ENCODE measurements around the gene ASB10.

The ASB10 gene

DNA sequence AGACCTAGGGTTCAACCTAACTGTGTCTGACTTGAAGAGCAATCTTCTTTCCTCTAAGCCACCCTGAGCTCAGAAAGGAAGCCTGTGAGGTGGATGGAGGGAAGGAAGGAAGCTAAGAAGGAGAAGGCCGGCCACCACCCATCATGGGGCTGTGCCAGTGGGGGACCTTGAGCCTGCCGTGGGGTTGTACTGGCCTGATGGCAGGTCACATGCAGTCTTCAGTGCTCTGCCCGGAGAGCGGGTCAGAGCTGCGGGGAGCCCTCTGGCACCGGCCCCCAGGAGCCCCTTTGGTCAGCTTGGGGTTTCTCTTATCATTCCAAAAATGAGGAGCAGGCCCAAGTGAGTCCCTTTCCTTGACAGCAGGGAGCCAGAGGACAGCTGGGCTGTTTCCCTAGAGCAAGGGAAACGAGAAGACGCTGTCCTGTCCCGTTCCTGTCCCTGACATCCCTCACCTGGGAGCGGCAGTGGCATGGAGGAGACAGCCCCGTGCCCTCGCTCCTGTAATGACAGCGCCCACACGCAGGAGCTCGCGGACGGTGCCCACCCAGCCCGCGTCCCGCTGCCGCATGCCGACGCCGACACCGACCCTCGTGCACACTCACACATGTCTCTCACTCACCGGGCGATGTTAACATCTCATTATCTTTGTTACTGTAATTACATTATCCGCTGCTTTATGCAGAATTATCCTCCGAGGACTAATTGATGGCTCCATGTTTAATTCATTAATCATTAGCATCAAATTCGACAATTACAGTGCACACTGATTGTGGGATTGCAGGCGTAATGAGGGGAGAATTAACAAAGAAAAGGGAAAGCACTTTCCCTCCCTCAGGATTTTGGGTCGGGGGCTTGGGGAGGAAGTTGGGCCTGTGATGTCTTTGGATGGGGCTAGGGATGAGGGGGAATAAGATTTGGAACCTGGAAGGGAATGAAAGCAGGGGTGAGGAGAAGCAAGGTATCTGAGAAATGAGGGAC, 50.9 kb downstream of the ASB10 start:
- no peak for DNase-seq

DNA sequence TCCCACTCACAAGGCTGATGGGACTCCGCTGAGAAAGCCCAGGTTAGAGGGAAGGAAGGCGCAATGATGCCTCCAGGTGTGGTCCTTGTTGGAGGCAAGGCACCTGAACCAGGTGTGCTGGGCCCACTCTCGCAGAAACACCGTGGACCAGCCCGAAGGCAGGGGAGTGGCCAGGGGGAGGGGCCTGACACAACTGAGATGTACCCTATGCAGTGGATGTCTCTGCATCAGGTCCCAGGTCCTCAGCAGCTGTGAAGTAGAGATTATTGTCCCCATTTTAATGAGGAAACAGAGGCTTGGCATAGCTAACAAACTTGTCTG, 51.6 kb downstream of the ASB10 start:
- no peak for DNase-seq

DNA sequence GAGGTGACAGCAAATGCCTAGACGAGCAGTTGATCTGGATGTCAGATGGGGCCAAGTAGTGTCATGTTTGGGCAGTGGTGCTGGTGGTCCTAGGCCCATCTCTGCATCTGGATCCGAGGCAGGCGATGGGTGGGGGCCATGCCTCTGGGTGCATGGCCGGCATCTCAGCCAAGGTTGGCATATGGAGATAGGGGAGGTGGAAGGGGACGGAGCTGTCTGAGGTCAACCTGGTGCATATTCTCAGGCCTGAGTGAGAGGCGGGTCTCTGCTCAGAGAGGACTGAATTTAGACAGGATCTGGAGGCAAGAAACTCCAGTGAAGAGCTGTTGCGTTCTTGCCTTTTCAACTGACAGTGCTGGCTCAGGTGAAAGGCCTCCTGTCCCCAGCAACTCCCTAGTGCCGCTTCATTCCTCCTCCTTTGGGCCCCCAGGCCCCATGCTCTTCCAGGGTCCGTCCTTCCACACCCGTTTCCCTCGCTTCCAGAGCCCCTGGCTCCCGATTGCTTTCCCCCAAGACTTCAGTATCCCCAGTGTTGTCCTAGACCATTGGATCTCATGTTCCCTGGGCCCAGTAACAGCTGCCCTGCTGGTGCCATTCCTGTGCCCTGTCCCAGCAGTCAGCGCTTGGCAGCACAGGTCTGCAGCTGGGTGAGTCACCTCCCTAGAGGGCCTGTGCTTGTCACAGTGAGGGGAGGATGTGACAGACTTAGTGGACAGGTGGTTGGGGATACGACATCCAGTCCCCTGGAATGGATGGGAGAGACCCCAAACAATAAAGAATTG, 52.1 kb downstream of the ASB10 start:
- no peak for DNase-seq

- no peak for DNase-seq
Observed at GRCh38 chr7:151133986-151134742, 52.9 kb downstream of the ASB10 start.

DNA sequence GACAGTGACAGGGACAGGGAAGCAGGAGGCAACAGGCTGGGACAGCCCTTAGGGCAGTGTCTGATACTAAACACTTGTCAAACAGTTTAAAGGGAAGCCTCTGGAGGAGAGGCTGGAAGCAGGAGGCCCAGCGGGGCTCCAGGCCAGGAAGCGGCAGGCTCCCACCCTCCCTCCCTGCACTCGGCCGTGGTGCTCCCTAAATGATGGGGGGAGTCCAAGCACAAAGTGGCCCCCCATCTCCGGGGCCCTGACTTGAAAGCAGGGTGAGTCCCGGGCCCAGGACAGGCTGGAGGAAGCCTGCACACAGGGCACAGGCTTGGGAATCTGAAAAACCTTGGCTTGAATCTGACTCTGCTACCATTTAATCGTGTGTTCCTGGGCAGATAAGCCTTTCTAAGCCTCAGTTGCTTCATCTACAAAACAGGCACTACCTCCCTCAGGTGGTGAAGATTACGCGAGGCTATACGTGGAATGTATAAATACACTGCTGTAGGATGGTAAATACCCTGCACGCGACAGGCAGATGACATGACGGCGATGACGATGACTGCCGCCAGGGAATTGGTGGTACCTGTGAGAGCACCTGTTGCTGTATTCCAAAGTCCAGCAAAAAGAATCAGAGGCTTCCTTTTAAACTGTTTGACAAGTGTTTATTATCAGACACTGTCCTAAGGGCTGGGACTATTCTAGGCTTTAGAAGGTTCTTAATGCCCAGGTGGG, 53.6 kb downstream of the ASB10 start:
- DNase-seq = no peak

DNA sequence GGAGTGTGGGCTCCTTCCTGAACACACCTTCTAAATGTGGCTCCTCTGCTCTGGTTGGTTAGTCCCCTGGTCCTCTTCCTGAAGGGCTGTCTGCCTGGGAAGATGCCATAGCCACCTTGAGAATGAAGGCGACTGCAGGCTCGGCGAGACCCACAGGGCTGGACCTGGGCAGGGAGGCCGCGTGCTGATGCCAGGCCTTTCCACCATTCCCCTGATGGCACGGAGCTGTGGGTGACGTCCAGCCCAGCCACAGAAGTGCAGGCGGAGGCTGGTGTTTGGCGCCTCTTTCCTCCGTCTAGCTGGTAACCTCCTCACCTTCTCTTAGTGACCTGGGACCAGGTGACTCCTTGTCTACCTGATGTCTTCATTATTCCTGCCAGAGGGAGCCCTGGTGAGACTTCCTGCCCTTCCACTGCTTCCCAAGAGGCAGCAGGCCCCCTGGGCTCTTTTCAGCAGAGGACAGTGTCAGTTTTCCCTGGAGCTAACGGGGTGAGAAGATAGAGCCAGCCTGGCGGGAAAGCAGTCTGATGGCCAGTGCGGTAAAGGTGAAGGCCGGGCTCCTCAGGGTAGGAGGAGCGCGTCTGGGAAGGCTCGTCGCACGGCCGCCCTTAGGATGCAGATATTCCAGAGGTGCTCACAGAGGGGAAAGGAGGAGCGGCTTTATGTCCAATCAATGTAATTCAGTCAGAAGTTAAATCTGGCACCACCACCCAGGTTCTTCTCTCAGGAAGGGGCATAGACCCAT, 54.4 kb downstream of the ASB10 start:
- no peak for DNase-seq

- no peak for DNase-seq
Observed at GRCh38 chr7:151131592-151132293, 55.3 kb downstream of the ASB10 start.

GRCh38 chr7:151131224-151131591, 55.8 kb downstream of the ASB10 start:
- no peak for DNase-seq

- no peak for DNase-seq
Observed at GRCh38 chr7:151130741-151131157, 56.3 kb downstream of the ASB10 start.

- DNase-seq = no peak
Observed at GRCh38 chr7:151129960-151130591, 57.0 kb downstream of the ASB10 start.

DNA sequence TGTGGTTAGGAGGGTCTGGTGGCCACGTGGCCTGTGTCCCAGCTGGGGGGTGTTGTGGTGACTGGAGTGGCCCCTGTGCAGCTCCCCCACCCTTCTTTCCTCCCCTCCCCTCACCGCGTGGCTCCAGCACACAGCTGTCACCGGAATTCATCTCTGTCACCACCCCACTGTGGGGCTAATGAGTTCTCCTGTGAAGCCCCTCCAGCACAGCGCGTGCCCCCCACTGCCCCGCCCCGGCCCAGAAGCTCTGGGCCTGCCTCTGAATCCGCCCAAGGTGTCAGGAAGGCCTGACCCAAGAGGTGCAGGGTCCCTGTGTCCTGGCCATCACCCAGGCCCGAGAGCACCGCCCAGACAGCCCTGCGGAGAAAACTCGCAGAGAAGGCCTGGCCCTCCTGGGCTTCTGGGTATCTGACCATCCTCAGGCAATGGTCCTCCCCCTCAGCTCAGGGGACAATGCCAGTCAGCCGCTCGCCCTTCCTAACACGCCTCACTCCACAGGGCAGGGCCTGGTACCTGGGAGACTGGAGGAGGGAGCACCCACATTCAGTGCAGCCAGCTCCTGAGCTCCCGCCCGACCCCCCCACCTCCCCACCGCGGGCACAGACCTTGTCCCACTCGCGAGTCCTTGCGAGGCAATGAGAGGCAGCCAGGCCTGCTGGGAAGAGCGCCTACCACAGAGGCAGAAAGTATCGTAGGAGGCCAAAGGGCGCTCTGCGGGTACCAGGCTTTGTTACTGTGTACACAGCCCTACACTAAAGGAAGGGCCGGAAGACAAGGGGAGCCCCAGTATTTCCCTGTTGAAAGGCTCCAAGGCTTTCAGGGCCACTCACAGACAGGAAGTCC, 57.7 kb downstream of the ASB10 start:
- no peak for DNase-seq

GRCh38 chr7:151128716-151129115, 58.3 kb downstream of the ASB10 start:
- no peak for DNase-seq

GRCh38 chr7:151128144-151128543, 58.9 kb downstream of the ASB10 start:
- DNase-seq = no peak

- DNase-seq = no peak
Observed at GRCh38 chr7:151126491-151127137, 60.4 kb downstream of the ASB10 start.

DNA sequence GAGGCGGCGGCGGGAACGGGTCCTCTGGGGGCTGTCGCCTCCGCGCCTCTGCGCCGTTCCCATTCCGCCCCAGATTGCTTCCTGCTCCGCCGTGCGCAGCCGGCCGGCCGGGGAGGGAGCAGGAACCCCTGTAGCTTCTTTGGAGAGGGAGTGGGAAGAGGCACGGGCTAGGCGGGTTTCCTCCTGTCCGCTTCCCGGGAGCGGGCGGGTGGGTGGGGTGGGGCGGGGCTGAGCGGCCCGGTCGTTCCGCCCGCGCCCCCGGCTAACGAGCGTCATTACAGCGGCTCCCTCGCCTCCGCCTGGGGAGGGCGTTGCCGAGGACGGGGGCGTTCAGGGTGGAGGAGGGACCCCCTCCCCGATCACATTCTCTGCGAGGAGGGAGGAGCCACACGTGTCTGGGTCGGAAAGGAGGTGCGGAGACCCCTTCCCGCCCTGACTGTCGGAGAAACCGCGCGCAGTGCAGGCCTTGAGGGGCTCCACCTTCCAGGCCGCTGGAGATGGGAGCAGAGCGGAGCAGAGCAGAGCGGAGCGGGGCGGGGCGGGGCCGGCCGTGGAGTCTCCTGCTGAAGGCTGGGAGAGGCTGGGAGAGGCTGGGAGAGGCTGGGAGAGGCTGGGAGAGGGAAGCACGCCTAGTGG, 61.1 kb downstream of the ASB10 start:
- DNase-seq = no peak
